Lower leg skin (tissue), 4 donors: ENCODE data around the gene GPS1. TPM values are rescaled to one million over a fixed set of nuclear protein-coding genes. Genes with fewer than 3 reads are reported as not detected.

ENCODE experiments used
- DNase-seq, 2 donors: peaks; one replicate each; pipeline ENCODE4 v3.0.0-alpha.2; 2019; ENCODE audit warnings: low spot score in 2 of 2
- H3K4me3 ChIP-seq: fragments of 200-600 bp; sonication (generic); 2 replicates; pipeline ENCODE4 v1.5.1; 2017; ENCODE audit warnings: mild to moderate bottlenecking, low read depth; ENCODE audit not compliant: poor library complexity, severe bottlenecking
- CTCF ChIP-seq, 3 donors: fragments of 450-650 bp; IDR thresholded peaks; one replicate each; pipeline ENCODE4 v1.5.1; 2016; ENCODE audit warnings: antibody characterized with exemption in 3 of 3, mild to moderate bottlenecking in 3 of 3, moderate library complexity in 2 of 3
- POLR2A ChIP-seq, 2 donors: fragments of 450-650 bp; IDR thresholded peaks; one replicate each; pipeline ENCODE4 v1.6.1; 2016 to 2017; ENCODE audit warnings: antibody characterized with exemption in 2 of 2, mild to moderate bottlenecking in 1 of 2, moderate library complexity in 1 of 2
- WGBS, 2 donors: methylation state at CpG; one replicate each; pipeline ENCODE4 v1.1.5; 2018; 5-methylcytosine and 5-hydroxymethylcytosine counted together
- intact Hi-C: fragments of 100-400 bp; cut with DNase I; formaldehyde crosslinking; loops from one replicate; pipeline ENCODE4 v1.15.0; 2023; ENCODE audit warnings: low total_unique reads
- total RNA-seq, 4 donors: library from RNA; depleted of rRNA; stranded (reverse); fragments of >200 nt; gene quantifications; one replicate each; pipeline ENCODE4 v1.1.0, GENCODE V29; 2016

The GPS1 gene
- total RNA-seq, 4 donors from 2014 or later, result 57.2 to 99.3 (median 79.1) TPM

GRCh38 chr17:82006468-82007227, 45.0 kb upstream of the GPS1 start:
- WGBS, 2 donors, result 50 to 54% methylated on average over 23 to 24 of the region's 24 CpGs
- TF ChIP-seq CTCF (IDR thresholded peaks at IDR 0.05) (no peak), POLR2A (IDR thresholded peaks at IDR 0.05) (no peak)
- no peak overlapping the region for H3K4me3 ChIP-seq
- no peak for DNase-seq
- intact Hi-C loops, result no loop called here

- no peak for TF ChIP-seq CTCF (IDR thresholded peaks at IDR 0.05)
- no peak for TF ChIP-seq POLR2A (IDR thresholded peaks at IDR 0.05)
- no peak for DNase-seq
- intact Hi-C loops, result no loop called here
- no peak overlapping the region for H3K4me3 ChIP-seq
- WGBS, 2 donors, result 50 to 75% methylated on average over 2 to 6 of the region's 6 CpGs
Measured at GRCh38 chr17:82007228-82007494, 44.5 kb upstream of the GPS1 start.

- TF ChIP-seq CTCF (IDR thresholded peaks at IDR 0.05) (no peak), POLR2A (IDR thresholded peaks at IDR 0.05) (no peak)
- WGBS, 2 donors, result 80 to 82% methylated on average over 9 to 23 of the region's 30 CpGs
- intact Hi-C loops, result no loop called here
- no peak overlapping the region for H3K4me3 ChIP-seq
- no peak for DNase-seq
Measured at GRCh38 chr17:82007495-82008257, 44.0 kb upstream of the GPS1 start.

GRCh38 chr17:82008258-82008940, 43.3 kb upstream of the GPS1 start:
- TF ChIP-seq POLR2A (IDR thresholded peaks at IDR 0.05), result no peak
- no peak for TF ChIP-seq CTCF (IDR thresholded peaks at IDR 0.05)
- 87 to 90% methylated on average over 17 to 24 of the region's 26 CpGs for WGBS, 2 donors
- no peak for DNase-seq
- no peak overlapping the region for H3K4me3 ChIP-seq
- intact Hi-C loops, result no loop called here

- DNase-seq, result no peak
Measured at GRCh38 chr17:82008941-82009405, 42.7 kb upstream of the GPS1 start.

More at GRCh38 chr17:82008941-82009405, 42.7 kb upstream of the GPS1 start:
- no peak for TF ChIP-seq POLR2A (IDR thresholded peaks at IDR 0.05)
- no peak for TF ChIP-seq CTCF (IDR thresholded peaks at IDR 0.05)
- intact Hi-C loops, result no loop called here
- 81 to 97% methylated on average over 6 to 12 of the region's 28 CpGs for WGBS, 2 donors
- no peak overlapping the region for H3K4me3 ChIP-seq
